Common myeloid progenitor, CD34-positive (primary cell): Measurements from ENCODE around the gene UMODL1.

Source experiments
- CTCF ChIA-PET: fragments of 350-600 bp; sonication (Branson Sonifier 250); formaldehyde crosslinking; loops from one replicate; lab custom pipeline; 2021; ENCODE audit warnings: antibody characterized with exemption; lab: Charles Lee
- POLR2A ChIA-PET: fragments of 350-600 bp; sonication (Branson Sonifier 250); formaldehyde crosslinking; loops from one replicate; lab custom pipeline; 2021; ENCODE audit warnings: antibody characterized with exemption; lab: Charles Lee
- DNase-seq, 3 donors: peaks; one replicate each; pipeline versions ENCODE4 v3.0.0 to v3.0.0-alpha.2; 2013
- H3K27ac ChIP-seq, 2 experiments: 1 replicate in 1 of 2; 2 replicates in 1 of 2; pipeline ENCODE4 v1.7.0; 2013; ENCODE audit warnings: inconsistent platforms in 2 of 2, low read length in 2 of 2, mild to moderate bottlenecking in 2 of 2, low read depth in 1 of 2, moderate library complexity in 1 of 2; ENCODE audit not compliant: severe bottlenecking in 2 of 2, insufficient read depth in 1 of 2, poor library complexity in 1 of 2
- H3K27me3 ChIP-seq, 5 experiments: replicated peaks in 2 of 5; 1 replicate in 3 of 5; 2 replicates in 2 of 5; pipeline versions ENCODE4 v1.6.1 to v1.7.0; 2013; ENCODE audit warnings: low read length in 4 of 5, mild to moderate bottlenecking in 2 of 5, moderate library complexity in 2 of 5, inconsistent platforms in 1 of 5; ENCODE audit not compliant: insufficient read depth in 5 of 5, control insufficient read depth in 4 of 5
- H3K36me3 ChIP-seq, 4 experiments: 1 replicate in 2 of 4; 2 replicates in 2 of 4; pipeline versions ENCODE4 v1.6.1 to v1.7.0; 2013; ENCODE audit warnings: low read length in 3 of 4, control low read depth in 1 of 4, mild to moderate bottlenecking in 1 of 4; ENCODE audit not compliant: control insufficient read depth in 4 of 4, insufficient read depth in 4 of 4
- H3K4me1 ChIP-seq, 4 experiments: 1 replicate in 3 of 4; 2 replicates in 1 of 4; pipeline versions ENCODE4 v1.6.1 to v1.7.1; 2013; ENCODE audit warnings: low read length in 3 of 4, mild to moderate bottlenecking in 3 of 4, control low read depth in 1 of 4, inconsistent platforms in 1 of 4, moderate library complexity in 1 of 4; ENCODE audit not compliant: control insufficient read depth in 4 of 4, insufficient read depth in 4 of 4; ENCODE audit errors: control extremely low read depth in 1 of 4
- H3K4me3 ChIP-seq, 7 experiments: 1 replicate in 4 of 7; 2 replicates in 3 of 7; pipeline versions ENCODE4 v1.5.1 to v1.7.0; 2013; ENCODE audit warnings: mild to moderate bottlenecking in 7 of 7, low read length in 6 of 7, moderate library complexity in 6 of 7, inconsistent platforms in 2 of 7, low read depth in 2 of 7, control low read depth in 1 of 7; ENCODE audit not compliant: insufficient read depth in 4 of 7, control insufficient read depth in 1 of 7; ENCODE audit errors: extremely low read depth in 1 of 7
- H3K9me3 ChIP-seq, 5 experiments: 1 replicate in 4 of 5; 2 replicates in 1 of 5; pipeline versions ENCODE4 v1.6.1 to v1.7.1; 2013; ENCODE audit warnings: low read length in 4 of 5, mild to moderate bottlenecking in 2 of 5, inconsistent platforms in 1 of 5, low read depth in 1 of 5, moderate library complexity in 1 of 5; ENCODE audit not compliant: control insufficient read depth in 4 of 5, insufficient read depth in 2 of 5; ENCODE audit errors: control extremely low read depth in 1 of 5
- WGBS: methylation state at CpG from one replicate; pipeline ENCODE4 v1.1.5; 2013; ENCODE audit not compliant: insufficient coverage; 5-methylcytosine and 5-hydroxymethylcytosine counted together

The UMODL1 gene

GRCh38 chr21:42043201-42043895 is 27.8 kb upstream of the UMODL1 start:
- H3K27me3 ChIP-seq: no peaks in the 10 kb centered on the region
- peaks cover 0 to 6% (median 3%) of the 10 kb centered on the region in 4 experiments for H3K4me1 ChIP-seq
- no peaks in the 10 kb centered on the region for H3K9me3 ChIP-seq
- no peak overlapping the region for H3K27ac ChIP-seq
- H3K4me3 ChIP-seq: no peak overlapping the region
- CTCF ChIA-PET: interaction anchor here (1.0 to 3.2 kb wide), 2 partner anchors 10 kb away, joined by 3 to 9 read pairs; no protein-coding TSS in a partner anchor
- WGBS: 95% methylated on average over 15 of the region's 16 CpGs
- no peaks in the 10 kb centered on the region for H3K36me3 ChIP-seq
- DNase-seq: no peak
- POLR2A ChIA-PET: no interaction called here

GRCh38 chr21:42043961-42044360 is 27.2 kb upstream of the UMODL1 start:
- H3K4me3 ChIP-seq: no peak overlapping the region
- no peaks in the 10 kb centered on the region for H3K27me3 ChIP-seq
- H3K4me1 ChIP-seq: peaks cover 0 to 7% (median 2%) of the 10 kb centered on the region in 4 experiments
- no peak for DNase-seq
- WGBS: 97% methylated on average over 16 of the region's 17 CpGs
- no peaks in the 10 kb centered on the region for H3K36me3 ChIP-seq
- no peak overlapping the region for H3K27ac ChIP-seq
- ChIA-PET POLR2A (no interaction called here), CTCF (interaction anchor here (0.7 to 3.2 kb wide), 3 partner anchors 11 to 15 kb away, joined by 3 to 9 read pairs (median 4); no protein-coding TSS in a partner anchor)
- no peaks in the 10 kb centered on the region for H3K9me3 ChIP-seq

GRCh38 chr21:42044871-42045495 is 26.1 kb upstream of the UMODL1 start:
- WGBS: 96% methylated on average over 3 of the region's 7 CpGs
- no peak overlapping the region for H3K27ac ChIP-seq
- POLR2A ChIA-PET: no interaction called here
- H3K27me3 ChIP-seq: no peaks in the 10 kb centered on the region
- no peaks in the 10 kb centered on the region for H3K9me3 ChIP-seq
- DNase-seq: no peak
- CTCF ChIA-PET: interaction anchor here (0.9 to 3.2 kb wide), 8 partner anchors 9 to 39 kb away, joined by 3 to 9 read pairs (median 4); no protein-coding TSS in a partner anchor
- no peaks in the 10 kb centered on the region for H3K36me3 ChIP-seq
- no peak overlapping the region for H3K4me3 ChIP-seq
- H3K4me1 ChIP-seq: peaks cover 0 to 7% (median 3%) of the 10 kb centered on the region in 4 experiments

GRCh38 chr21:42047821-42048613 is 23.1 kb upstream of the UMODL1 start:
- WGBS: 94% methylated on average over 13 of the region's 19 CpGs
- ChIA-PET POLR2A (interaction anchor here (1.2 kb wide), 1 partner anchor 11 kb away, joined by 3 read pairs; no protein-coding TSS in a partner anchor), CTCF (interaction anchor here (0.5 to 1.1 kb wide), 4 partner anchors 10 to 60 kb away, joined by 3 read pairs; no protein-coding TSS in a partner anchor)
- no peak overlapping the region for H3K4me3 ChIP-seq
- no peaks in the 10 kb centered on the region for H3K27me3 ChIP-seq
- DNase-seq: peak in 1 of 3 donors; percentile 38
- peaks cover 3 to 24% (median 12%) of the 10 kb centered on the region in 4 experiments for H3K4me1 ChIP-seq
- H3K9me3 ChIP-seq: no peaks in the 10 kb centered on the region
- no peak overlapping the region for H3K27ac ChIP-seq
- no peaks in the 10 kb centered on the region for H3K36me3 ChIP-seq

- no peaks in the 10 kb centered on the region for H3K36me3 ChIP-seq
- WGBS: 96% methylated on average over 6 of the region's 10 CpGs
- peaks cover 3 to 24% (median 12%) of the 10 kb centered on the region in 4 experiments for H3K4me1 ChIP-seq
- CTCF ChIA-PET: interaction anchor here (0.9 kb wide), 1 partner anchor 14 kb away, joined by 3 read pairs; no protein-coding TSS in a partner anchor
- no peak overlapping the region for H3K27ac ChIP-seq
- H3K27me3 ChIP-seq: no peaks in the 10 kb centered on the region
- no peak overlapping the region for H3K4me3 ChIP-seq
- no peaks in the 10 kb centered on the region for H3K9me3 ChIP-seq
- no peak for DNase-seq
- POLR2A ChIA-PET: no interaction called here
Measured at GRCh38 chr21:42048870-42049577, 22.1 kb upstream of the UMODL1 start.

GRCh38 chr21:42049578-42050430 is 21.3 kb upstream of the UMODL1 start:
- CTCF ChIA-PET: interaction anchor here (0.9 to 1.0 kb wide), 2 partner anchors 58 to 67 kb away, joined by 3 to 5 read pairs; no protein-coding TSS in a partner anchor
- no peaks in the 10 kb centered on the region for H3K36me3 ChIP-seq
- H3K4me3 ChIP-seq: no peak overlapping the region
- no peak for DNase-seq
- H3K4me1 ChIP-seq: peaks cover 3 to 25% (median 12%) of the 10 kb centered on the region in 4 experiments
- no peaks in the 10 kb centered on the region for H3K27me3 ChIP-seq
- WGBS: 92% methylated on average over 15 of the region's 16 CpGs
- H3K9me3 ChIP-seq: no peaks in the 10 kb centered on the region
- no peak overlapping the region for H3K27ac ChIP-seq
- POLR2A ChIA-PET: interaction anchor here (0.8 kb wide), 1 partner anchor 40 kb away, joined by 3 read pairs; the partner anchor contains the start of gene ZBTB21
